Lung microvascular endothelial cell (primary cell): ENCODE results near the gene CDC42SE1. TPM values are rescaled to one million over a fixed set of nuclear protein-coding genes. Genes with fewer than 3 reads are reported as not detected.

ENCODE experiments used
- DNase-seq, 2 donors: peaks; one replicate each; pipeline versions ENCODE4 v3.0.0 to v3.0.0-alpha.2; 2010; ENCODE audit warnings: low read depth in 2 of 2
- total RNA-seq: library from RNA; depleted of rRNA; stranded (reverse); fragments of >200 nt; gene quantifications from 2 replicates; pipeline ENCODE4 v1.2.1, GENCODE V29; 2014

The CDC42SE1 gene, protein sequence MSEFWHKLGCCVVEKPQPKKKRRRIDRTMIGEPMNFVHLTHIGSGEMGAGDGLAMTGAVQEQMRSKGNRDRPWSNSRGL
- 40.5 and 54.8 TPM in 2 replicates for total RNA-seq

DNA sequence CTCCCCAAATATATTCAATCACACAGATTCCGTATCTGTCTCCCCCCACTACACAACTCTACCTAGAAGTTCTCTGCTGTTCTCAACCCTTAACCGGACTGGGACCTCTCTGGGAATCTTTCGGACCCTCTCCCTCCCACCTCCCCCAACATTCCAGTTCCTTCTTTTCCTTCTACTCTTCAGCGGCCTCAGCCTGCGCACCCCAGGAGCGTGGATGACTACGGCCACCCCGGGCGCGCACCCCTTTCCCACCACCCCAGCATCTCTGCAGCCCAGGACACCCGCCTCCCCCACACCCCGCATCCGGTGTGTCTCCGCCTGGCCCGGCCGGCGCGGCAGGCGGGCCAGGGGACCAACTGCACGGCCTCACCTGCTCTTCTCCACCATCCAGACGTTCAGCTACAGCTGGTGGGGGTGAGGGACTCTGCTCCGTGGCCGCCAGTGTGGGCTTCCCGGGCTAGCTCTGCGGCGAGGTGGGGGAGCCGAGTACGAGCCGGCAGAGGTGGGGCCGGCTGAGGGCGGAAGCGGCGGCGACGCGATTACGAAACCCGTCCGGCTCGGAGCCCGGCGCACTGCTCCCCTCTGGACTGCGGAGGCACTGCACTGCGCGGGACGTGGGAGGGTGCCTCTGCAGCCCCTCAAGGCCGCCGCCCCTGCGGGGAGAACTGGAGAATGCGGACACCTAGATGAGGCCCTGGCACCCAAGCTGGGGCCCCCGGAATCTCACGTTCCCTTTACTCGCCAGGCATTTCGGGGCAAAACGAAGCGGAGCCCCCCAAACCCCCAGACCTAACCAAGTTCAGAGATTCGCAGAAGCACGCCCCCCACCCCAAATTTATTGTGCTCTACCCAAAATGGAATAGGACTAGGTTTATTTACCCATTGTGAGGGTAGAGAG is at the start of gene CDC42SE1:
Gene CDC42SE1, minus strand, starts transcription at position 514 of the 898 bp plus-strand sequence. CDS start 3,892 bp downstream, outside the sequence.
- peak; percentile 88 to 90 for DNase-seq

DNA sequence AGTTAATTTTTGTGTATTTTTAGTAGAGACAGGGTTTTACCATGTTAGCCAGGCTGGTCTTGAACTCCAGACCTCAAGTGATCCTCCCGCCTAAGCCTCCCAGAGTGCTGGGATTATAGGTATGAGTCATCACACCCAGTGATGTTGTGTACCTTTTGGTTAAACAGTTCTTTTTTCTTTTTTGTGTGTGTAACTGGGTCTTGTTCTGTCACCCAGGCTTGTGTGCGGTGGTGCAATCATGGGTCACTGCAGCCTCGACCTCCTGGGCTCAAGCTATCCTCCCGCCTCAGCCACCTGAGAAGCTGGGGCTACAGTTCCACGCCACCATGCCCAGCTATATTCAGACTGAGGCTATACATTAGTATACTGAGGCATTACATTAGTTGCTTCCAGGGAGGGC is 48.9 kb upstream of the CDC42SE1 start:
- no peak for DNase-seq

DNA sequence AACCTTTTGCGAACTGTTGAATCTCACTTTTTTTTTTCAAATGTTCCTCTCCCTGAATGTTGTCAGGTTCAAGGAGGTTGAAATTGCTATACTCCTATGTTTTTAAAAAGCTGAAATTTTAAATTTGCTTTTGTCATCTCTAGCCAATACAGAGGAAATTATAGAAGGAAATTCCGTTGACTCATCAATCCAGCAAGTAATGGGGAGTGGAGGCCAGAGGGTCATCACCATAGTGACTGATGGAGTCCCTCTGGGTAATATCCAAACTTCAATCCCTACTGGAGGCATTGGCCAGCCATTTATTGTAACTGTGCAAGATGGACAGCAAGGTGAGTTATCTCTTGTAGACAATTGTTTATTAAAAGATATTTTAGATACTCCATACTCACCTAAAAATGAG is 47.5 kb upstream of the CDC42SE1 start:
- DNase-seq = peak; percentile 75 to 83

DNA sequence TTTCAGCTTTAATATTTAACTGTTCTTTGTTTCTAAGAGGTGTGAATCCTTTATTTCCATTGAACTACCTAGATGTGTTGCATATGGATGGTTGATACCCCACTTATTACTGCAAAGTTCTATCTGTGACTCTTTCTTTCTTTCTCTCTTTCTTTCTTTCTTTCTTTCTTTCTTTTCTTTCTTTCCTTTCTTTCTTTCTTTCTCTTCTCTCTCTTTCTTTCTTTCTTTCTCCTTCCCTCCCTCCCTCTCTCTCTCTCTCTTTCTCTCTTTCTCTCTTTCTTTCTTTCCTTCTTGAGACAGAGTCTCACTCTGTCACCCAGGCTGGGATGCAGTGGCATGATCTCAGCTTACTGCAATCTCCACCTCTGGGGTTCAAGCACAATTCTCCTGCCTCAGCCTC is 45.2 kb upstream of the CDC42SE1 start:
- DNase-seq = no peak

DNA sequence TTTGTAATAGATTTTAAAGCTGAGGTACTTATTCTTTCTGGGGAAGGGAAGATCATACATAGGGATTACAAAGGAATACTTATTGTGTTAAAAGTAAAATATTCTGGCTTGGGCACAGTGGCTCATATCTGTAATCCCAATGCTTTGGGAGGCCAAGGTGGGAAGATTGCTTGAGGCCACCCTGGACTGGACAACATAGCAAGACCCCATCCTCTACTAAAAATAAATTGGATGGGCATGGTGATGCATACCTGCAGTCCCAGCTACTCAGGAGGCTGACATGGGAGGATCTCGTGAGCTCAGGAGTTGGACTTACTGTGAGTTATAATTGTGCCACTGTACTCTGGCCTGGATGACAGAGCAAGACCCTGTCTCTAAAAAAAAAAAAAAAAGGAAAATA is 38.7 kb upstream of the CDC42SE1 start:
- DNase-seq = no peak

DNA sequence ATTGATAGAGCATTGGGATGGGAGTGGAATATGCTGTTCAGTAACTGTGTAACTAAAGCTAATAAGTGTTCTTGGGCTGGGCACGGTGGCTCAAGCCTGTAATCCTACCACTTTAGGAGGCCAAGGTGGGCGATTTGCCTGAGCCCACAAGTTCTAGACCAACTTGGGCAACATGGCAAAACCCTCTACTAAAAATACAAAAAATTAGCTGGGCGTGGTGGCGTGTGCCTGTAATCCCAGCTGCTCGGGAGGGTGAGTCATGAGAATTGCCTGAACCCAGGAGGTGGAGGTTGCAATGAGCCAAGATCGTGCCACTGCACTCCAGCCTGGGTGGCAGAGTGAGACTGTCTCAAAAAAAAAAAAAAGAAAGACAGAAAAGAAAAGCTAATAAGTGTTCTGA is 38.0 kb upstream of the CDC42SE1 start:
- peak in 1 of 2 donors; percentile 3 for DNase-seq

DNA sequence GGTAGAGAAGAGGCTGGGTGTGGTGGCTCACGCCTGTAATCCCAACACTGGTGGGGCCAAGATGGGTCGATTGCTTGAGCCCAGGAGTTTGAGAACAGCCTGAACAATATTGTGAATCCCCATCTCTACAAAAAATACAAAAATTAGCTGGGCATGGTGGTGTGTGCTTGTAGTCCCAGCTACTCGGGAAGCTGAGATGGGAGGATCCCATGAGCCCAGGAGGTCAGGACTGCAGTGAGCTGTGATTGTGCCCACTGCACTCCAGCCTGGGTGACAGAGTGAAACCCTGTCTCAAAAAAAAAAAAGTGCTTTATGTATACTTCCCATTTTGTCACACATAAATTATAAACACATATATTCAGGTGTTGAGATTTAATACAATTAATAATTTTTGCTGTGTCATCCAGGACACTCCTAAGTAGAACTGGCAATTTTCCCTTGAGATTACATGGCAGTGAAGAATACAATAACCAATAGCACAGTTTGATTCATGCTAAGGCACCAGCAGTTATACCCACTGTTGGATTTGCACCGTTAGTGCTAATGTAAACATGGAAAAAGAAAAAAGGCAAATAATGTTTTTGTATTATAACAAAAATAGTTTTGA is 26.6 kb upstream of the CDC42SE1 start:
- DNase-seq = no peak

DNA sequence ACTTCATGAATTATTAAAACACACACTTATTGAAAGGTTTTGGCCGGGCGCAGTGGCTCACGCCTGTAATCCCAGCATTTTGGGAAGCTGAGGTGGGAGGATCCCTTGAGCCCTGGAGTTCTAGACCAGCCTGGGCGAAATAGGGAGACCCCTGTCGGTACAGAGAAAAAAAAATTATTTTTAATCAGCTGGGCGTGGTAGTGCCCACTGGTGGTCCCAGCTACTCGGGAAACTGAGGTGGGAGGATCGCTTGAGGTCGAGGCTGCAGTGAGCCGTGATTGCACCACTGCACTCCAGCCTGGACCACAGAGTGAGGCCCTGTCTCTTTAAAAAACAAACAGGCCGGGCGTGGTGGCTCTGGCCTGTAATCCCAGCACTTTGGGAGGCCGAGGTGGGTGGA is 12.8 kb upstream of the CDC42SE1 start:
- DNase-seq = no peak

DNA sequence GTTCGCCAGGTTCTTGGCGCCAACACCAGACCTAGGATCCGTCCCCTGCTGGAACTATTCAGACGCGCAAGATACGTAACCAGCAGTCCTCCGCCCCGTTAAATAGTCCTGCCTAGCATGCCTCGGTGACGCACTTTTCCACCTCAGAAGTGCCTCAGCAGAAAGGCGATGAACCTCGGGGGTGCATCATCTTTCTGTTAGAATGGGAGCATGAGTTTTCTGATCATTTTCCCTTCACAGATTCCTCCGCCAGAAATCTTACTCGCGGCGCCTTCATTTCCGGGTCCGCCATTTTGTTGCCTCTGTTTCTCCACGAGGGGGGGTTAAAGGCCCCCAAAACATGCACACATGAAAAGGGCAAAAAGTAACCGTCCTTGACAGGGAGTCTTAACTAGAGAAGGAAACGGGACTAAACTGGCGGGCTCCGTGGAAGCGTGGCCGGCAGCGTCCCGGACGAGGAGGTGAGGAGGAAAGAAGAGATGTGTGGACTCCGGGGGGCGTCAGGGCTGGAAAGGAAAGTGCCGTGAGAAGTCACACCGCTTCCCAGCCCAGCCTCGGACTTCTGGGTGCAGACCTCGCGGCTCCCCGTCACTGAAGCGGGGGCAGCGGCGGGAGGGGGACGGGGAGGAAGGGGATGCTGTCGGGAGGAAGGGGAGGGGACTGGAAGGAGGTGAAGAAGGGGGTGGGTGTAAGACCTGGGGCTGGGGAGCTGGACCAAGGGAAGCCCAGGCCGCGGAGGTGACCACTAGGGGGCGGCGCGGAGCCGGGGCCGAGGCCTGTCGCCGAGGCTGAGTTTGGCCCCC is 11.3 kb upstream of the CDC42SE1 start, which contains the start of gene GABPB2:
Gene GABPB2, plus strand, starts transcription at position 288 of the 803 bp plus-strand sequence. CDS start 17,429 bp downstream, outside the sequence.
- DNase-seq = peak; percentile 91 to 98

DNA sequence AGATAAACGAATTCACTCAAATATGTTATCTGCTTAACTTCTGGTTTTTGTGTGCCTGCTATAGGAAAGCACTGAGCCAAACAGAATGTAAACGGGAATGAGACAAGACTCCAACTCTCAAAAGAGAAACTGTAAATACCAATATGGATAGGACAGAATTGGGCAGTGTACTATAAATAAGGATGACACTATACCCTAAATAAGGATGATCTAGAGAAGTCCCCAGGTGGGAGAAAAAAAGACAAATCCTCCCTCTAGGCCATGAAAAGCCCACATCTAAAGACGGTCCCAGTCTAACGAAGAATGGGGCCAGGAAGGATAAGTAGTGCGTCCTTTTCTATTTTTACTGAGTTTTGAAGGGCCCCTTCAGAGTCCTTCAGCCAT is 9.7 kb upstream of the CDC42SE1 start:
- DNase-seq = no peak

DNA sequence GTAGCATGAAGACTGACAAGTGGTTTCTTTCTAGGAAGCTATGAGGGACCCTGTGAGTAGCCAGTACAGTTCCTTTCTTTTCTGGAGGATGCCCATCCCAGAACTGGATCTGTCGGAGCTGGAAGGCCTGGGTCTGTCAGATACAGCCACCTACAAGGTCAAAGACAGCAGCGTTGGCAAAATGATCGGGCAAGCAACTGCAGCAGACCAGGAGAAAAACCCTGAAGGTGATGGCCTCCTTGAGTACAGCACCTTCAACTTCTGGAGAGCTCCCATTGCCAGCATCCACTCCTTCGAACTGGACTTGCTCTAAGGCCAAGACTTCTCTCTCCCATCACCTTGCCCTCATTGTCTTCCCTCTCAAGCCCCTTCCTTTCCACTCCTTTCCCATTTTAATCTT is 7.8 kb upstream of the CDC42SE1 start:
- no peak for DNase-seq

DNA sequence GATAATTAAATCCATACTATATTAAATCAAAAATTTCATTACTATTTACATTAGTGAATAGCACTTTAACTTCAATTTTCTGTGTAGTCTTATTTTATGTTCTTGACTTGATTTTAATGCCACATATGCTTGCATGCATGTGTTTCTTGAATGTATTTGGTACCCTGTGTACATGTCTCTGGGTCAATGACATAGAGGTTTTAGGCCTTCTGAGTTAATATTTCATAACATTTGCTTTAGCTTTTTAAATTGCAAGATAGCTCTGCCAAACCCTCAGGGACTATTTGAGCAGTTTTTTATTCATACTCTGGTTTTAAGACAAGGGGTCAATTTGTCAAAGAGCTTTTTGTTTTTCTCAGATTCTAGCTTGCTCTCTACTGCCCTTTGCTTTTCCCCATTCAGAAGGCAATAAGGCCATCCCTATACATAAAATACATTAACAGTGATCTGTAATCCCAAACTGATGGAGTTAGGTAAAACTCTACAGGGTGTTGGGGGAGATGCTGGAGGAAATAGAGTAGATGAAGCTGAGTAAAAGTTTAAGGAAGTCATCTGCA is 5.7 kb upstream of the CDC42SE1 start:
- DNase-seq = no peak

DNA sequence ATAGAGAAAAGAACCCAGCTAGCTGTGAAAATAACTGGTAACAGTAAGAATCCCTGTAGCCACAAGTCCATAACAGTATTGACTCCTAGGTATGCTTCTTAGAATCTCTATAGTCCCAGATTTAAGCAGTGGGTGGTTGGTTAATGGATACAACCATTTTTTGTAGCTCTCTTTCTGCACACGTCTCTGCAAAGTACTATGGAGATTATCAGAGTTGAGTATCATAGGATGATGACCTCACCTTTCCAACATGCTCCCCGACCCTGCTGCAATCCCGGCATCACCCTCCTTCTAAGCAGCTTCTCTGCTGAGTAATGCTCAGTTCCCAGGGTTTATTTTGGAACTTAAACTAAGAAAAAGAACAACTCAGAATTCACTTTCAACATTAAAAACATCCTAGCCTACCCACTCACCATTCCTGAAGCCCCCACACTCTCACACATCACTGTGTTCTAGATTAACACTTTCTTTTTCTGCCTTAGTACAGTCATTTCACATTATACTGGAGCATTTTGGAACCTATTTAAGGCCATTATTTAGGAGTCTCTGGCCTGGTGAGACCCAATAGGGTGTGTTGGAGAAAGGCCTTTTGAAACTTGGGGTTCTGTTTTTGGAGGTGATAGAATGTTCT is 3.4 kb upstream of the CDC42SE1 start:
- peak in 1 of 2 donors; percentile 66 for DNase-seq

DNA sequence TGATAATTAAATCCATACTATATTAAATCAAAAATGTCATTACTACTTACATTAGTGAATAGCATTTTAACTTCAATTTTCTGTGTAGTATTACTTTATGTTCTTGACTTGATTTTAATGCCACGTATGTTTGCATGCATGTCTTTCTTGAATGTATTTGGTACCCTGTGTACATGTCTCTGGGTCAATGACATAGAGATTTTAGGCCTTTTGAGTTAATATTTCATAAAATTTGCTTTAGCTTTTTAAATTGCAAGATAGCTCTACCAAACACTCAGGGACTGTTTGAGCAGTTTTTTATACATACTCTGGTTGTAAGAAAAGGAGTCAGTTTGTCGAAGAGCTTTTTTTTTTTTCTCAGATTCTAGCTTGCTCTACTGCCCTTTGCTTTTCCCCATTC is 2.3 kb upstream of the CDC42SE1 start:
- no peak for DNase-seq

DNA sequence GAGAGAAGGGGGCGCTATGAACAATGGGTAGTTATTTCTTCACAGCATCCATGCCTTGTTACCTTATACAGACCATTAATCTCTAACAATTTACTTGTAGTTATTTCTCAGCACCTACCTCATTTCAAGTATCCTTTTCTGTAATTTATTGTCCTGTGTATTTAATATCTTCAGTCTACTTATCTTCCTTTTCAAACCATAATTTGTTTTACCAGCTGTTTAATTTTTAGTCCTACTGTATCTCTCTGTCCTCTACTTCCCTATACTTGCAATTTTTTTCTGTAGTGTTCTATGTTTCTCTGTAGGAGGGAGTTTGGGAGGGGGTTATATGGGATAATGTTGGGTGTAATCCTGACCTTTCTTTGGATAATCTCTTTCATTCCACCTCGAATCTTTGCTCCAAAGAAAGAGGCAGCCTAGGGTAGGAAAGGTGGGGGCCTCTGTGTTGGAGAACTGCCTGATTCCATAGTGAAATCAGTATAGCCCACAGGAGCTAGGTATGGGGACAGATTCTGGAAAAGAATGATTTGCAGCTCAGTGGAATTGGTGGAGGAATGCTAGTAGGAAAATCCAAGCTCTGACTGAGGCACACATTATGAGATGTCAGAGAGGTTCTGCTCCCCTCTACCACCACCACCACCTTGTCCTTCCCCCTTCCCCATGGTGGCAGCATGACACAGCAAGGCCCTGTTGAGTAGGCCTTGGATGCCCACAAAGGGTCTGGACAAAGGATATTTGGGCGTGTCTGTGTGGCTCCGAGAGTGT is 1.4 kb upstream of the CDC42SE1 start:
- peak in 1 of 2 donors; percentile 14 for DNase-seq

DNA sequence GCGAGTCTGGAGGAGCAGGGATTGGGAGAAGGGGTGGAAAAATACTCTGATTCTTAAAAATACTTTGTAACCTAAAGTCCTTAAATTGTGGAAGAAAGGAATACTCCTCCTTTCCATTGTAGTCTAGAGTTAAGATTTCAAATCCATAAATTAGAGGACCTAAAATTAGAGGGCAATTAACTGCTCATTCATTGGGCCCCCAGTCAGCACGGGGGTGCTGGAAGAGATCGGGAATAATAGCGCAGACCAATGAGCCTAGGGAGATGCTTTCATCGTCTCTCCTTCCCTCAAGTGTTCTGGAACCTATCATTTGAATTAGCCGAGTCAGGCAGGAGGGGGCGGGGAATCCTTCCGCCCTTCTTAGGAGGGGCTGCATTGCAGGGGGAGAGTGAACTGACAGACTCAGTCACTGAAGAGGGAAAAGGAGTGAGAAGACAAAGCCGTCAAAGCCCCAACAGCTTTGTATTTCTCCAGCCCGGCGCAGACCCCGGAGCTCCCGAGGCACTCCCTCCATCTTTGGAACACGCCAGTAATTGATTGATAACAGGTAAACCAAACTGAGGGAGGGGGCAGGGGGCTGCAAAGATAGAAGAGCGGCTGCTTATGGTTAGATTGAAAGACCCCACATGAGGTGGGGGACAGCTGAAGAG is 710 bp upstream of the CDC42SE1 start, which contains the start of gene MLLT11:
Gene MLLT11, plus strand, starts transcription at position 391 of the 650 bp plus-strand sequence. CDS start 6,828 bp downstream, outside the sequence.
- peak; percentile 27 to 56 for DNase-seq

DNA sequence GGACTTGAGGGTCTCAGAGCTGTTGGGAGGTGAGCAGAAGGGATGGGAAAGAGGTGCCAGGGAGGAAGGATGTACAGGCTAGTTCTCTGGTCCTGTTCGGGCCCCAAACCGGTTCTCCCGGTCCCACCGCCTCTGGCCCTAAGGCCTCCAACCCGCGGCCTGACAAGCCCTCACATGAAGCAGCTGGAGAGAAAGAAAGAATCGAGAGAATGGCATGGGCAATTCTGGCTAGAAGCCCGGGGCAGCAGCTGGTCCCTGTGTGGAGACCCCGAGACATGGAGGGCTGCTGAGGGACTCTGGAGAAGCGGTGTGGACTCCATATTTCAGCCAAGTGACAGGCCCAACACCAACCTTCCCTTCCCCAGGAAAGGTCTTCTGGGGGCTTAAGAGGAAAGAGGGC is 730 bp downstream of the CDC42SE1 start:
- DNase-seq = peak; percentile 22 to 30

DNA sequence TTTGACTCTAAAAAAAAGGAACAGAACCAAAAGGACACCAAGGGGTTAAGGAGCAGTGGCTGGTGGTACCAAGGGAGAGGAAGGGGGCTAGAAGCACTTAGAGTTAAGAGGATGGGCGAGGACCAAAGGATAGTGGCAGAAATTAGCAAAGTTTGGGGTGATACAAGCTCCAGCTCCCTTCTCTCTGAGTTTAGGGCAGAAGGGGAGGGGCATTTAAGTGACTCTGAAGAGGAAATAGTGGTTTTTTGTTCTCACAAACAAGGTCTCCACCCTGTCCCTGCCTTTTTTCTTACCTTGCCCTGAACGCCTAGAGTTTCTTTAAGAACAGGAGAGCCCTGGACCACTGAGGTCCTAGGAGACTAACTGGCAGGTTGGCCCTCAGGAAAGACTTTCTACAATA is 3.3 kb downstream of the CDC42SE1 start:
- no peak for DNase-seq

DNA sequence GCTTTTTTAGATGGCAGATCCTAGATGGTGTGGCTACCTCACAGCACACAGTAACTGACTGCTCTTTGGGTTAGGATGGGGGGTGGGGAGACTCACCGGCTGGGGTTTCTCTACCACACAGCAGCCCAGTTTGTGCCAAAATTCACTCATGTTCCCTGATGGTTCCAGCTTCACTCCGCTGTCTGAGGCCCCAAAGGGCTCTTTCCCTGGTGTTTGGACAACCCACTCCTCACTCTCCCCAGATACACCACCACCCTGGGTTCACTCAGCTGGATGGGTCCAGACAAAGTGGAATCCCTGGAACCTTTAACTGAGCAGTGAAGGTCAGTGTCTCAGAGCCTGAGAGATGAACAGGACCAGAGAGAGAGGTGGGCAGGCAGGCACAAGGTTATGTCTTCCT is 3.8 kb downstream of the CDC42SE1 start:
- DNase-seq = no peak
